NCI-H1092 (cell line): Measurements from ENCODE around the gene SYNCRIP.
"Not testable (repeated sequence)": the region's sequence is repeated elsewhere in the genome, so short reads cannot be mapped to it uniquely, and the experiment has no call there.

Experiments
- DNase-seq: peaks from one replicate; lab custom pipeline; 2025; lab: John Stamatoyannopoulos, UW

Gene SYNCRIP

GRCh38 chr6:85642774-85643536, at the start of gene SYNCRIP:
Gene SYNCRIP, minus strand, starts transcription at chr6:85642886. Its CDS starts 1,447 bp downstream, at chr6:85641439.
- peak; percentile 96 for DNase-seq

GRCh38 chr6:85691478-85691877, 48.8 kb upstream of the SYNCRIP start:
- no peak for DNase-seq

- no peak for DNase-seq
Observed at GRCh38 chr6:85690071-85690470, 47.4 kb upstream of the SYNCRIP start.

- no peak for DNase-seq
Observed at GRCh38 chr6:85685713-85686112, 43.0 kb upstream of the SYNCRIP start.

- no peak for DNase-seq
Observed at GRCh38 chr6:85684809-85685171, 42.1 kb upstream of the SYNCRIP start.

GRCh38 chr6:85684133-85684808, 41.6 kb upstream of the SYNCRIP start:
- no peak for DNase-seq

GRCh38 chr6:85681899-85682298, 39.2 kb upstream of the SYNCRIP start:
- not testable (repeated sequence) for DNase-seq

- DNase-seq, result no peak
Observed at GRCh38 chr6:85680388-85680787, 37.7 kb upstream of the SYNCRIP start.

GRCh38 chr6:85679445-85680123, 36.9 kb upstream of the SYNCRIP start:
- DNase-seq, result no peak

- peak; percentile 93 for DNase-seq
Observed at GRCh38 chr6:85678602-85679444, 36.1 kb upstream of the SYNCRIP start.

- no peak for DNase-seq
Observed at GRCh38 chr6:85678026-85678601, 35.4 kb upstream of the SYNCRIP start.

- DNase-seq, result no peak
Observed at GRCh38 chr6:85677234-85677956, 34.7 kb upstream of the SYNCRIP start.

- no peak for DNase-seq
Observed at GRCh38 chr6:85676086-85676729, 33.5 kb upstream of the SYNCRIP start.

GRCh38 chr6:85675030-85675819, 32.5 kb upstream of the SYNCRIP start:
- DNase-seq, result no peak

GRCh38 chr6:85674604-85675003, 31.9 kb upstream of the SYNCRIP start:
- no peak for DNase-seq

- no peak for DNase-seq
Observed at GRCh38 chr6:85673198-85674139, 30.8 kb upstream of the SYNCRIP start.

- DNase-seq, result no peak
Observed at GRCh38 chr6:85672623-85673022, 29.9 kb upstream of the SYNCRIP start.

- DNase-seq, result no peak
Observed at GRCh38 chr6:85672050-85672449, 29.4 kb upstream of the SYNCRIP start.

- no peak for DNase-seq
Observed at GRCh38 chr6:85670573-85670972, 27.9 kb upstream of the SYNCRIP start.
